Esophagus muscularis mucosa (tissue), 4 donors: ENCODE measurements around the gene PCDH9. TPM values are rescaled to one million over a fixed set of nuclear protein-coding genes. Genes with fewer than 3 reads are reported as not detected.
A peak's percentile ranks its signal among the peaks of the same experiment; 100 is the strongest.

Experiments used
- DNase-seq: peaks from one replicate; pipeline ENCODE4 v3.0.0-alpha.2; 2017; ENCODE audit errors: extremely low spot score
- H3K27ac ChIP-seq, 4 donors: fragments of 200-600 bp; sonication (generic); replicated peaks in 1 of 4; 1 replicate in 3 of 4; 2 replicates in 1 of 4; pipeline ENCODE4 v1.5.1; 2016 to 2019; ENCODE audit warnings: mild to moderate bottlenecking in 1 of 4
- H3K27me3 ChIP-seq, 4 donors: fragments of 200-600 bp; sonication (generic); one replicate each; pipeline versions ENCODE4 v1.5.1 to v1.6.0; 2016 to 2019
- H3K36me3 ChIP-seq, 4 donors: fragments of 200-600 bp; sonication (generic); one replicate each; pipeline ENCODE4 v1.5.1; 2016 to 2019
- H3K4me1 ChIP-seq, 4 donors: fragments of 200-600 bp; sonication (generic); one replicate each; pipeline ENCODE4 v1.5.1; 2016 to 2019
- H3K4me3 ChIP-seq, 4 donors: fragments of 200-600 bp; sonication (generic); 1 replicate in 2 of 4; 2 replicates in 2 of 4; pipeline ENCODE4 v1.5.1; 2016 to 2019; ENCODE audit warnings: mild to moderate bottlenecking in 4 of 4, moderate library complexity in 1 of 4
- H3K9me3 ChIP-seq, 4 donors: fragments of 200-600 bp; sonication (generic); 1 replicate in 3 of 4; 2 replicates in 1 of 4; pipeline ENCODE4 v1.5.1; 2016 to 2019
- EP300 ChIP-seq: sonication (generic); formaldehyde crosslinking; IDR thresholded peaks from one replicate; pipeline ENCODE4 v1.6.1; 2017; ENCODE audit warnings: antibody characterized with exemption
- POLR2A ChIP-seq: fragments of 450-650 bp; IDR thresholded peaks from one replicate; pipeline ENCODE4 v1.6.1; 2017; ENCODE audit warnings: antibody characterized with exemption, moderate library complexity, mild to moderate bottlenecking, low read depth
- POLR2AphosphoS5 ChIP-seq, 2 donors: sonication (generic); formaldehyde crosslinking; IDR thresholded peaks; one replicate each; pipeline ENCODE4 v1.6.1; 2017; ENCODE audit warnings: antibody characterized with exemption in 2 of 2
- WGBS: methylation state at CpG from one replicate; pipeline ENCODE4 v1.1.5; 2018; 5-methylcytosine and 5-hydroxymethylcytosine counted together
- intact Hi-C: fragments of 100-400 bp; cut with DNase I; formaldehyde crosslinking; loops from one replicate; pipeline ENCODE4 v1.15.1; 2023
- total RNA-seq, 4 donors: library from RNA; depleted of rRNA; stranded (reverse); fragments of >200 nt; gene quantifications; one replicate each; pipeline versions ENCODE4 v1.1.0 to v1.2.1, GENCODE V29; 2016
- TF ChIP-seq, protein P1 (sequence below), 3 experiments: fragments of 200-600 bp in 2 of 3; fragments of 450-650 bp in 1 of 3; sonication (generic) in 2 of 3; IDR thresholded peaks; one replicate each; pipeline ENCODE4 v1.5.1; 2017 to 2019; ENCODE audit warnings: antibody characterized with exemption in 3 of 3, mild to moderate bottlenecking in 2 of 3, moderate library complexity in 1 of 3

Gene PCDH9
- total RNA-seq, 4 donors from 2014 or later = 33.8 to 81.8 (median 49.1) TPM

DNA sequence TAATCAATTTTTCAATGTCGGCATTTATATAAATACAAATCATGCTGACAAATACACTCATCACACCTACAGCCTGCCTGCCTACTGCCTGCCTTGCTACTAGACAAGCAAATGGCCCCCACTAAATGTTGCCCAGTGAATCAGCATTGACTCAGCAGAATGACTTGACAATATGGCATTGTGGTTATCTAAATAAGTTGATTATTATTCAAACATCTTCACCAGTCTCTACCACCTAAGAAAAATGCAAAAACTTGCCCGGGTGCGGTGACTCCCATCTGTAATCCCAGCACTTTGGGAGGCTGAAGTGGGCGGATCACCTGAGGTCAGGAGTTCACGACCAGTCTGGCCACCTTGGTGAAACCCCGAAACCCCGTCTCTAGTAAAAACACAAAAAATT is 296.1 kb downstream of the PCDH9 start:
- WGBS = 72% methylated on average over 7 of the region's 7 CpGs
- Histone ChIP-seq H3K27me3 (no peaks in the 10 kb centered on the region), H3K27ac (peak overlapping the region; percentile 71 to 76 (median 74)), H3K36me3 (no peaks in the 10 kb centered on the region), H3K4me3 (no peak overlapping the region), H3K4me1 (peaks cover 0 to 26% (median 5%) of the 10 kb centered on the region in 4 donors), H3K9me3 (no peaks in the 10 kb centered on the region)
- no peak for DNase-seq
- TF ChIP-seq EP300 = no peak
- TF ChIP-seq POLR2AphosphoS5 (IDR thresholded peaks at IDR 0.05) = peak; percentile 62 to 63
- intact Hi-C loops = no loop called here

GRCh38 chr13:66933527-66933926 is 296.6 kb downstream of the PCDH9 start:
- peaks cover 0 to 26% (median 5%) of the 10 kb centered on the region in 4 donors for H3K4me1 ChIP-seq
- intact Hi-C loops = no loop called here
- 55% methylated on average over 3 of the region's 3 CpGs for WGBS
- no peak overlapping the region for H3K4me3 ChIP-seq
- TF ChIP-seq EP300 (peak; percentile 87), POLR2AphosphoS5 (IDR thresholded peaks at IDR 0.05) (peak in 1 of 2 donors; percentile 72)
- TF ChIP-seq, protein P1, sequence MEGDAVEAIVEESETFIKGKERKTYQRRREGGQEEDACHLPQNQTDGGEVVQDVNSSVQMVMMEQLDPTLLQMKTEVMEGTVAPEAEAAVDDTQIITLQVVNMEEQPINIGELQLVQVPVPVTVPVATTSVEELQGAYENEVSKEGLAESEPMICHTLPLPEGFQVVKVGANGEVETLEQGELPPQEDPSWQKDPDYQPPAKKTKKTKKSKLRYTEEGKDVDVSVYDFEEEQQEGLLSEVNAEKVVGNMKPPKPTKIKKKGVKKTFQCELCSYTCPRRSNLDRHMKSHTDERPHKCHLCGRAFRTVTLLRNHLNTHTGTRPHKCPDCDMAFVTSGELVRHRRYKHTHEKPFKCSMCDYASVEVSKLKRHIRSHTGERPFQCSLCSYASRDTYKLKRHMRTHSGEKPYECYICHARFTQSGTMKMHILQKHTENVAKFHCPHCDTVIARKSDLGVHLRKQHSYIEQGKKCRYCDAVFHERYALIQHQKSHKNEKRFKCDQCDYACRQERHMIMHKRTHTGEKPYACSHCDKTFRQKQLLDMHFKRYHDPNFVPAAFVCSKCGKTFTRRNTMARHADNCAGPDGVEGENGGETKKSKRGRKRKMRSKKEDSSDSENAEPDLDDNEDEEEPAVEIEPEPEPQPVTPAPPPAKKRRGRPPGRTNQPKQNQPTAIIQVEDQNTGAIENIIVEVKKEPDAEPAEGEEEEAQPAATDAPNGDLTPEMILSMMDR (IDR thresholded peaks at IDR 0.05) = no peak
- no peaks in the 10 kb centered on the region for H3K27me3 ChIP-seq
- no peaks in the 10 kb centered on the region for H3K36me3 ChIP-seq
- H3K9me3 ChIP-seq = no peaks in the 10 kb centered on the region
- DNase-seq = no peak
- peak overlapping the region; percentile 71 to 76 (median 74) for H3K27ac ChIP-seq

- intact Hi-C loops = no loop called here
- H3K27ac ChIP-seq = peak overlapping the region in 2 of 4 donors; percentile 10 to 20
- TF ChIP-seq POLR2AphosphoS5 (IDR thresholded peaks at IDR 0.05) (no peak), EP300 (no peak)
- TF ChIP-seq, protein P1 (IDR thresholded peaks at IDR 0.05) = no peak
- no peaks in the 10 kb centered on the region for H3K27me3 ChIP-seq
- peaks cover 0 to 13% (median 0%) of the 10 kb centered on the region in 4 donors for H3K4me1 ChIP-seq
- no peak for DNase-seq
- no peak overlapping the region for H3K4me3 ChIP-seq
- no peaks in the 10 kb centered on the region for H3K9me3 ChIP-seq
- no peaks in the 10 kb centered on the region for H3K36me3 ChIP-seq
Measured at GRCh38 chr13:66927562-66927961, 302.6 kb downstream of the PCDH9 start.

- H3K27ac ChIP-seq = peak overlapping the region in 2 of 4 donors; percentile 10 to 20
Measured at GRCh38 chr13:66926851-66927524, 303.1 kb downstream of the PCDH9 start.

DNA sequence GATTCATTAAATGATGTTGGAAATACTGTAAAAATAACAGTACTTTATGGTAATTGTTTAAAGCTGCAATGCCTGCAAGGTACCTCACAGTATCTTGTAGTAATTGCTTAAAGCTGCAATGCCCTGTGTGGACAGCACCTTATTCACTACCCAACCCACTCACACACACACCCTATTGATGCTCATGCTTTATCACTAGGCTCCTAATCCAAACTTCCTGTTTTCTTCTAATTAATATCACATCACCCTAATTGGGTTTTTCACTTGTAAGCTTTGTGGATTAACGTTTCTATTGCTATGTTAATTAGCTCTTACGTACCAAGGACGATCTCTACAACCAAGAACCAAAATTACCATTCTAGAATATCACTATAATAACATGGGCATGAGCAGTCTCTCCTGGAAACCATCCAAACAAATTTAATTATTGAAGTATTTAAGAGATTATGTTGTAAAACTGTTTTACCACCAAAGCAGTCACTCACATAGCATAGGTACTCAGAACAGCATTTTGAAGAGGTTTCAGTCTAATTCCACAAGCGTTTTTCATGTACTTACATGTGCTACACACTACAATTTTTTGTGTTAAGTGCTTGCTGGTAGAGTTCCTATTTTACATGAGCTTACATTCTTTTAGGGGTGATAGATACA is 303.8 kb downstream of the PCDH9 start:
- Histone ChIP-seq H3K4me3 (no peak overlapping the region), H3K9me3 (no peaks in the 10 kb centered on the region), H3K4me1 (peaks cover 0 to under 1% (median 0%) of the 10 kb centered on the region in 4 donors), H3K27me3 (no peaks in the 10 kb centered on the region), H3K27ac (no peak overlapping the region), H3K36me3 (no peaks in the 10 kb centered on the region)
- no peak for DNase-seq
- 79% methylated on average over 4 of the region's 4 CpGs for WGBS
- intact Hi-C loops = no loop called here
- TF ChIP-seq POLR2A (no peak), EP300 (no peak), POLR2AphosphoS5 (IDR thresholded peaks at IDR 0.05) (no peak)
- TF ChIP-seq, protein P1 (IDR thresholded peaks at IDR 0.05) = no peak

More at GRCh38 chr13:66926851-66927524, 303.1 kb downstream of the PCDH9 start:
- Histone ChIP-seq H3K9me3 (no peaks in the 10 kb centered on the region), H3K4me3 (no peak overlapping the region), H3K36me3 (no peaks in the 10 kb centered on the region), H3K27me3 (no peaks in the 10 kb centered on the region), H3K4me1 (peaks cover 0 to 7% (median 0%) of the 10 kb centered on the region in 4 donors)
- no peak for TF ChIP-seq EP300
- no peak for TF ChIP-seq POLR2A
- TF ChIP-seq, protein P1 (IDR thresholded peaks at IDR 0.05) = no peak
- intact Hi-C loops = no loop called here
- 74% methylated on average over 6 of the region's 6 CpGs for whole genome bisulfite sequencing
- DNase-seq = no peak
